ENCODE results near the gene ACOX1. TPM values are rescaled to one million over a fixed set of nuclear protein-coding genes. Genes with fewer than 3 reads are reported as not detected.
A peak's percentile ranks its signal among the peaks of the same experiment; 100 is the strongest.

Gene ACOX1
- total and polyA plus RNA-seq, 2 of the 13 experiments (the other 11 are each of a cell fraction or from before 2014, with no cell fraction given) = 86.4 to 120 TPM

GRCh38 chr17:76027159-76027839 lies 48.3 kb upstream of the ACOX1 start, which contains the start of gene EVPL (continued):
- TF ChIP-seq ZNF317 (CRISPR knock-in tag; IDR thresholded peaks at IDR 0.05) = no peak
- TF ChIP-seq TBL1XR1 (IDR thresholded peaks at IDR 0.05; ENCODE audit: borderline replicate concordance, low read length, partially characterized antibody) = no peak
- TF ChIP-seq ZNF652 (CRISPR knock-in tag; IDR thresholded peaks at IDR 0.05; ENCODE audit: borderline replicate concordance, low read depth) = no peak
- 0 out of 2 replicates have a peak, but pooled peaks have one; percentile 13 for TF ChIP-seq GLI4 (CRISPR knock-in tag; IDR thresholded peaks at IDR 0.05; ENCODE audit: borderline replicate concordance)
- peak; percentile 88 for TF ChIP-seq ARID4A (CRISPR knock-in tag; IDR thresholded peaks at IDR 0.05; ENCODE audit: borderline replicate concordance)
- TF ChIP-seq ZNF460 (CRISPR knock-in tag; IDR thresholded peaks at IDR 0.05; ENCODE audit: borderline replicate concordance) = no peak
- no peak for TF ChIP-seq WIZ (CRISPR knock-in tag; IDR thresholded peaks at IDR 0.05)
- no peak for TF ChIP-seq ETV5 (CRISPR knock-in tag; IDR thresholded peaks at IDR 0.05; ENCODE audit: borderline replicate concordance)
- TF ChIP-seq, protein P1, sequence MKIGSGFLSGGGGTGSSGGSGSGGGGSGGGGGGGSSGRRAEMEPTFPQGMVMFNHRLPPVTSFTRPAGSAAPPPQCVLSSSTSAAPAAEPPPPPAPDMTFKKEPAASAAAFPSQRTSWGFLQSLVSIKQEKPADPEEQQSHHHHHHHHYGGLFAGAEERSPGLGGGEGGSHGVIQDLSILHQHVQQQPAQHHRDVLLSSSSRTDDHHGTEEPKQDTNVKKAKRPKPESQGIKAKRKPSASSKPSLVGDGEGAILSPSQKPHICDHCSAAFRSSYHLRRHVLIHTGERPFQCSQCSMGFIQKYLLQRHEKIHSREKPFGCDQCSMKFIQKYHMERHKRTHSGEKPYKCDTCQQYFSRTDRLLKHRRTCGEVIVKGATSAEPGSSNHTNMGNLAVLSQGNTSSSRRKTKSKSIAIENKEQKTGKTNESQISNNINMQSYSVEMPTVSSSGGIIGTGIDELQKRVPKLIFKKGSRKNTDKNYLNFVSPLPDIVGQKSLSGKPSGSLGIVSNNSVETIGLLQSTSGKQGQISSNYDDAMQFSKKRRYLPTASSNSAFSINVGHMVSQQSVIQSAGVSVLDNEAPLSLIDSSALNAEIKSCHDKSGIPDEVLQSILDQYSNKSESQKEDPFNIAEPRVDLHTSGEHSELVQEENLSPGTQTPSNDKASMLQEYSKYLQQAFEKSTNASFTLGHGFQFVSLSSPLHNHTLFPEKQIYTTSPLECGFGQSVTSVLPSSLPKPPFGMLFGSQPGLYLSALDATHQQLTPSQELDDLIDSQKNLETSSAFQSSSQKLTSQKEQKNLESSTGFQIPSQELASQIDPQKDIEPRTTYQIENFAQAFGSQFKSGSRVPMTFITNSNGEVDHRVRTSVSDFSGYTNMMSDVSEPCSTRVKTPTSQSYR (CRISPR knock-in tag; IDR thresholded peaks at IDR 0.05; ENCODE audit: borderline replicate concordance) = 0 out of 2 replicates have a peak, but pooled peaks have one; percentile 44
- TF ChIP-seq PRDM15 (CRISPR knock-in tag; IDR thresholded peaks at IDR 0.05) = no peak
